SU-DHL-6 (cell line): Measurements from ENCODE around the gene UMAD1.

ENCODE experiments used
- H2AFZ ChIP-seq: fragments of 200-600 bp; sonication (generic); 2 replicates; pipeline ENCODE4 v1.6.1; 2014; ENCODE audit warnings: low read depth, mild to moderate bottlenecking, moderate library complexity, mixed read lengths, antibody characterized with exemption, low read length; ENCODE audit not compliant: severe bottlenecking
- H3F3A ChIP-seq: fragments of 200-600 bp; shearing (Covaris generic); 2 replicates; pipeline ENCODE4 v1.6.0; 2016; ENCODE audit warnings: antibody characterized with exemption, mild to moderate bottlenecking; ENCODE audit not compliant: insufficient read depth
- H3K27ac ChIP-seq: fragments of 200-600 bp; sonication (generic); 2 replicates; pipeline ENCODE4 v1.5.1; 2016; ENCODE audit warnings: low read depth, mild to moderate bottlenecking, low read length, moderate library complexity, mixed read lengths
- H3K27me3 ChIP-seq: fragments of 200-600 bp; sonication (generic), shearing (Covaris generic); 2 replicates; pipeline ENCODE4 v1.6.0; 2014; ENCODE audit warnings: mild to moderate bottlenecking, low read length
- H3K36me3 ChIP-seq: fragments of 200-600 bp; sonication (generic); 2 replicates; pipeline ENCODE4 v1.6.1; 2014; ENCODE audit warnings: mild to moderate bottlenecking, low read length, mixed read lengths
- H3K4me2 ChIP-seq: fragments of 300-600, 200-600 bp; shearing (Covaris generic), sonication (generic); 2 replicates; pipeline ENCODE4 v1.6.0; 2014; ENCODE audit warnings: low read length, low read depth, mild to moderate bottlenecking; ENCODE audit not compliant: poor library complexity, severe bottlenecking
- H3K4me3 ChIP-seq: fragments of 200-600 bp; sonication (generic); 2 replicates; pipeline ENCODE4 v1.5.1; 2014; ENCODE audit warnings: antibody characterized with exemption, low read length, mild to moderate bottlenecking, mixed read lengths; ENCODE audit not compliant: insufficient read depth, poor library complexity, severe bottlenecking
- H3K79me2 ChIP-seq: fragments of 200-600 bp; sonication (generic); 2 replicates; pipeline ENCODE4 v1.6.1; 2014; ENCODE audit warnings: mild to moderate bottlenecking, low read length, moderate library complexity; ENCODE audit not compliant: insufficient read depth
- H3K9ac ChIP-seq: fragments of 200-600 bp; sonication (generic); 2 replicates; pipeline ENCODE4 v1.7.0; 2014; ENCODE audit warnings: mild to moderate bottlenecking, low read length
- H3K9me2 ChIP-seq: fragments of 200-600 bp; sonication (generic); replicated peaks from 2 replicates; pipeline ENCODE4 v1.6.1; 2014; ENCODE audit warnings: low read length; ENCODE audit not compliant: insufficient read depth
- H3K9me3 ChIP-seq: fragments of 200-600 bp; sonication (generic); 2 replicates; pipeline ENCODE4 v1.6.1; 2014; ENCODE audit warnings: low read length, mixed read lengths; ENCODE audit not compliant: insufficient read depth
- H4K20me1 ChIP-seq: fragments of 200-600 bp; sonication (generic); 2 replicates; pipeline ENCODE4 v1.6.1; 2014; ENCODE audit warnings: low read depth, mild to moderate bottlenecking, antibody characterized with exemption, low read length, moderate library complexity, mixed read lengths
- CTCF ChIP-seq: fragments of 200-600 bp; sonication (generic); IDR thresholded peaks from one replicate; pipeline ENCODE4 v1.5.1; 2017; ENCODE audit warnings: antibody characterized with exemption, mild to moderate bottlenecking, low read length, moderate library complexity; ENCODE audit not compliant: insufficient read depth, poor library complexity, severe bottlenecking
- EZH2phosphoT487 ChIP-seq: fragments of 200-600 bp; sonication (generic), shearing (Covaris generic); conservative IDR thresholded peaks from 2 replicates; pipeline ENCODE4 v1.6.1; 2018; ENCODE audit warnings: mild to moderate bottlenecking, antibody characterized with exemption, low read length, moderate library complexity, mixed read lengths

Gene UMAD1

GRCh38 chr7:7731732-7732131, 91.2 kb downstream of the UMAD1 start:
- Histone ChIP-seq H3K4me3 (no peak overlapping the region), H4K20me1 (no peaks in the 10 kb centered on the region), H3K9me3 (no peaks in the 10 kb centered on the region), H3K4me2 (no peak overlapping the region), H3K27ac (no peak overlapping the region), H2AFZ (no peak overlapping the region), H3K36me3 (no peaks in the 10 kb centered on the region), H3K9me2 (no peaks in the 10 kb centered on the region), H3K9ac (no peak overlapping the region), H3K27me3 (no peaks in the 10 kb centered on the region), H3K79me2 (no peaks in the 10 kb centered on the region), H3F3A (no peaks in the 10 kb centered on the region)
- no peak for TF ChIP-seq EZH2phosphoT487
- TF ChIP-seq CTCF, result no peak

- Histone ChIP-seq H3K4me2 (no peak overlapping the region), H3K36me3 (no peaks in the 10 kb centered on the region), H3F3A (no peaks in the 10 kb centered on the region), H3K4me3 (no peak overlapping the region), H3K9me2 (no peaks in the 10 kb centered on the region), H3K27ac (no peak overlapping the region), H3K9ac (no peak overlapping the region), H3K27me3 (no peaks in the 10 kb centered on the region), H3K79me2 (no peaks in the 10 kb centered on the region), H4K20me1 (no peaks in the 10 kb centered on the region), H2AFZ (no peak overlapping the region), H3K9me3 (no peaks in the 10 kb centered on the region)
- no peak for TF ChIP-seq EZH2phosphoT487
- TF ChIP-seq CTCF, result no peak
Measured at GRCh38 chr7:7732621-7733281, 92.2 kb downstream of the UMAD1 start.

GRCh38 chr7:7736671-7737070, 96.1 kb downstream of the UMAD1 start:
- Histone ChIP-seq H3K9me3 (no peaks in the 10 kb centered on the region), H3K36me3 (no peaks in the 10 kb centered on the region), H3K4me2 (no peak overlapping the region), H3K27ac (no peak overlapping the region), H4K20me1 (0 out of 2 replicates have a peak, but pooled peaks cover 5% of the 10 kb centered on the region), H3K9ac (no peak overlapping the region), H3K27me3 (no peaks in the 10 kb centered on the region), H3K79me2 (no peaks in the 10 kb centered on the region), H3F3A (no peaks in the 10 kb centered on the region), H3K4me3 (no peak overlapping the region), H2AFZ (no peak overlapping the region), H3K9me2 (no peaks in the 10 kb centered on the region)
- no peak for TF ChIP-seq EZH2phosphoT487
- TF ChIP-seq CTCF, result no peak
